ENCODE measurements around the gene KPNA5.
"Not testable (repeated sequence)": the region's sequence is repeated elsewhere in the genome, so short reads cannot be mapped to it uniquely, and the experiment has no call there.

The KPNA5 gene

DNA sequence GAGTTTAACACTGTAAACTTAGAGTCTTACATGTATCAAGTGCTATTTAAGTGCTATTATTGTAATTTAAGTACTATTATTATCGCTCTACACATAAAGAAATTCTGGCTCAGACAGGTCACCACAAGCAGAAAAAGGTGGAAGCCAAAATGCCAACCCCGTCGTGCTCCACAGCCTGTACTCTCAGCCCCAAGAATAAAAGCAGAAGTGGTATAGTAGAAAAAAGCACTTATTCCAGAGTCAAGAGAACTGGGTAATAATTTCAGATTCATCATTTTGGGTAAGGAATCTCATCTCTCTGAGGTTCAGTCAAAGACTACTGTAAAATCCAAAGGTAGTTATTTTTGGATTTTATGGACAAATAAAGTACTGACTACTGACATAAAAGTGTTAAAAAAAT is 13.4 kb upstream of the KPNA5 start:
- DNase-seq (ENCODE audit: insufficient read length): no peak
- FAIRE-seq: peak; percentile 62

DNA sequence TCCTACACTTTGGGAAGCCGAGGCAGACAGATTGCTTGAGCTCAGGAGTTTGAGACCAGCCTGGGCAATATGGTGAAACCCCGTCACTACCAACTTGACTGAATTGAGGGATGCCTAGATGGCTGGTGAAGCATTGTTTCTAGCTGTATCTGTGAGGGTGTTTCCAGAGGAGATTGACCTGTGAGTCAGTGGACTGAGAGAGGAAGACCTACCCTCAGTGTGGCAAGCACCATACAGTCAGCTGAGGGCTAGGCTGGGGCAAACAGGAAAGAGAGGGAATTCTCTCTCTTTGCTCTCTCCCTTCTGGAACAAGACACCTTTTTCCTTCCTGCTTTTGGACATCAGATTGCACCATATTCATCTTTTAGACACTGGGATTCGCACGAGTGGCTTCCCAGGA is 8.7 kb upstream of the KPNA5 start:
- DNase-seq (ENCODE audit: insufficient read length) (no peak), FAIRE-seq (no peak)
- no peak for TF ChIP-seq POLR2A (IDR thresholded peaks at IDR 0.05; ENCODE audit: low read depth, low read length)
- no peak for TF ChIP-seq POLR2AphosphoS5 (IDR thresholded peaks at IDR 0.05; ENCODE audit: low read depth, low read length)
- no peak for TF ChIP-seq TAF1 (IDR thresholded peaks at IDR 0.05; ENCODE audit: borderline replicate concordance, low read depth, low read length)

More for the DNA sequence above, 13.4 kb upstream of the KPNA5 start:
- TF ChIP-seq POLR2A (IDR thresholded peaks at IDR 0.05; ENCODE audit: low read depth, low read length) (no peak), TAF1 (IDR thresholded peaks at IDR 0.05; ENCODE audit: borderline replicate concordance, low read depth, low read length) (no peak), POLR2AphosphoS5 (IDR thresholded peaks at IDR 0.05; ENCODE audit: low read depth, low read length) (no peak)

GRCh38 chr6:116676021-116676420 is 5.0 kb upstream of the KPNA5 start:
- DNase-seq (ENCODE audit: insufficient read length) (no peak), FAIRE-seq (no peak)
- no peak for TF ChIP-seq TAF1 (IDR thresholded peaks at IDR 0.05; ENCODE audit: borderline replicate concordance, low read depth, low read length)
- TF ChIP-seq POLR2A (IDR thresholded peaks at IDR 0.05; ENCODE audit: low read depth, low read length): no peak
- TF ChIP-seq POLR2AphosphoS5 (IDR thresholded peaks at IDR 0.05; ENCODE audit: low read depth, low read length): no peak

GRCh38 chr6:116682334-116682712 is 1.3 kb downstream of the KPNA5 start:
- TF ChIP-seq TAF1 (IDR thresholded peaks at IDR 0.05; ENCODE audit: borderline replicate concordance, low read depth, low read length) (no peak), POLR2AphosphoS5 (IDR thresholded peaks at IDR 0.05; ENCODE audit: low read depth, low read length) (no peak)
- no peak for DNase-seq (ENCODE audit: insufficient read length)
- FAIRE-seq: no peak

GRCh38 chr6:116685437-116685993 is 4.5 kb downstream of the KPNA5 start:
- DNase-seq (ENCODE audit: insufficient read length) (no peak), FAIRE-seq (no peak)
- TF ChIP-seq POLR2AphosphoS5 (IDR thresholded peaks at IDR 0.05; ENCODE audit: low read depth, low read length) (no peak), POLR2A (IDR thresholded peaks at IDR 0.05; ENCODE audit: low read depth, low read length) (no peak), TAF1 (IDR thresholded peaks at IDR 0.05; ENCODE audit: borderline replicate concordance, low read depth, low read length) (no peak)

GRCh38 chr6:116686475-116687101 is 5.6 kb downstream of the KPNA5 start:
- FAIRE-seq; DNase-seq (ENCODE audit: insufficient read length): not testable (repeated sequence)

DNA sequence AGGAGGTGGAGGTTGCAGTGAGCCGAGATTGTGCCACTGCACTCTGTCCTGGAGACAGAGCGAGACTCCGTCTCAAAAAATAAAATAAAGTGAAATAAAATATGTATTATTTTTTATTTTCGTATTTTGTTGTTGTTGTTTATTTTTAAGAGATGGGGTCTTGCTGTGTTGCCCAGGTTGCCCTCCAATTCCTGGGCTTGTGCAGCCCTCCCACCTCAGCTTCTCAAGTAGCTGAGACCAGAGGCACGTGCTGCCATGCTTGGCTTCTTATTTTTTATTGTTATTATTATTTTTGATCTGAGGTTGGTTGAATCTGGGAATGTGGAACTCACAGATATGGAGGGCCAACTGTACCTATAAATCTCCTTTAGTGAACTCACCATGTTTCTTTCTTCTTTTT is 10.1 kb downstream of the KPNA5 start:
- no peak for FAIRE-seq

GRCh38 chr6:116692873-116693272 is 11.9 kb downstream of the KPNA5 start:
- not testable (repeated sequence) for FAIRE-seq

More for the DNA sequence above, 10.1 kb downstream of the KPNA5 start:
- DNase-seq (ENCODE audit: insufficient read length): no peak
- no peak for TF ChIP-seq POLR2AphosphoS5 (IDR thresholded peaks at IDR 0.05; ENCODE audit: low read depth, low read length)

GRCh38 chr6:116693275-116693674 is 12.3 kb downstream of the KPNA5 start:
- not testable (repeated sequence) for DNase-seq (ENCODE audit: insufficient read length)

More at GRCh38 chr6:116692873-116693272, 11.9 kb downstream of the KPNA5 start:
- DNase-seq (ENCODE audit: insufficient read length): not testable (repeated sequence)

DNA sequence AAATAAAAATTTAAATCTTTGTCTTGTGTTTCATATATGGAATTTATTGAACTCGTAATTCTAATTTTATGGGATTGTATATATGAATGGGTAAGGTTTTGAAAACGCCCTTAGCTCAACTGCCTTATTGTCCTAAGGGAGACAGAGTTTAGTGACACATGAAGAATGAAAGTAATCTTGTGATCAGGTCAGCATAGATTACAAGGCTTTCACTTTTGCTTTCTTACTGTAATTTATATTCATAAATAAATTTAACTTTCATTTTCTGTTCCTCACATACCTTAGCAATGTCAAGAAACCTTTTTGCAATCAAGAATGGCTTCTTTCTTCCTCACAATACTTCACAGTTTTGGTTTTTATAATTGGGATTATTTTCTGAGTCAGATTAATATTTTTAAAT is 14.4 kb downstream of the KPNA5 start:
- no peak for TF ChIP-seq TAF1 (IDR thresholded peaks at IDR 0.05; ENCODE audit: borderline replicate concordance, low read depth, low read length)
- TF ChIP-seq POLR2AphosphoS5 (IDR thresholded peaks at IDR 0.05; ENCODE audit: low read depth, low read length): no peak
- no peak for TF ChIP-seq POLR2A (IDR thresholded peaks at IDR 0.05; ENCODE audit: low read depth, low read length)
- FAIRE-seq (no peak), DNase-seq (ENCODE audit: insufficient read length) (no peak)

More at GRCh38 chr6:116693275-116693674, 12.3 kb downstream of the KPNA5 start:
- not testable (repeated sequence) for FAIRE-seq

DNA sequence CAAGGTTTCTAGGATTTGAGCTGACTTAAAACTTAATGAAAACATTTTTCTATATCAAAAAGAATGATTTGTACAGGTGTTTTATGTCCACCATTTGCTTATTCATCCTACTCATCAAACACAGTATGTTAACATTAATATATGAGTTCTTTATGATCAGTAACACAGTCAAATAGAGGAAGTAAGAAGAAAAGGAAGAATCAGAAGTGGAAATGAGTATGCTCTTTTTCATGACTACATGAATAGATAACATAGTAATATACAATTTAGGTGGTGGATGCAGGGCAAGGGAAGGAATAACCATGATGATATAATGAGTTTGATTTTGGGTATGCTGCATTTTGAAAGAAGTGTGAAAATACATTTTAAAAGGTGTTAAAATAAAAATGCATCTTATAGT is 16.5 kb downstream of the KPNA5 start:
- no peak for DNase-seq (ENCODE audit: insufficient read length)
- TF ChIP-seq POLR2AphosphoS5 (IDR thresholded peaks at IDR 0.05; ENCODE audit: low read depth, low read length) (no peak), POLR2A (IDR thresholded peaks at IDR 0.05; ENCODE audit: low read depth, low read length) (no peak), TAF1 (IDR thresholded peaks at IDR 0.05; ENCODE audit: borderline replicate concordance, low read depth, low read length) (no peak)
- FAIRE-seq: no peak

DNA sequence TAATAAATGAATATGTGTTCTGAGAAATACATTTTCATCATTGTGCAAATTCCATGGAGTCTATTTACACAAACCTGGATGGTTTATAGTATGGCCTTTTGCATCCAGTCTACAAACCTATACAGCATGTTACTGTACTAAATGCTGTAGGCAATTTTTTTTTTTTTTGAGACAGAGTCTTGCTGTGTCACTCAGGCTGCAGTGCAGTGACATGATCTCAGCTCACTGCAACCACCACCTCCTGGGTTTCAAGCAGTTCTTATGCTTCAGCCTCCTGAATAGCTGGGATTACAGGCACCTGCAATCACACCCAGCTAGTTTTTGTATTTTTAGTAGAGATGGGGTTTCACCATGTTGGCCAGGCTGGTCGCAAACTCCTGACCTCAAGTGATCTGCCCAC is 22.9 kb downstream of the KPNA5 start:
- DNase-seq (ENCODE audit: insufficient read length); FAIRE-seq: not testable (repeated sequence)

DNA sequence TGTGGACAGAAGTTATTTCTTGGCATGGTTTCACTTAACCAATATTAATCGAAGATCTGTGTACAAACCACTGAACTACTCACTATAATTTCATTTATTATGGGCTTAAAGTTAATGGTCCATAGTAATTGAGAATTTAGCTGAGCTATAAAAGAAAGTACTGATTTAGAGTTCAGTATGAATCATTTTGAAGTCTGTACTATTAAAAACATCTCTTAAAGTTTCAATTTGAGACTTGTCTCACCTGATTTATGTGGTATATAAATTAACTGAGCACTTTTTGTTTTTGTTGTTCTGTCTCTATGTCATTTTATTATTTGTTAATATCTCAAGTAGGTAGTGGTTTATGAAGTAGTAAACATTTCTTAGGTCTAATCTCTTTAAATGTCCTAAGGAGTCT is 24.9 kb downstream of the KPNA5 start:
- FAIRE-seq (no peak), DNase-seq (ENCODE audit: insufficient read length) (no peak)
- TF ChIP-seq POLR2AphosphoS5 (IDR thresholded peaks at IDR 0.05; ENCODE audit: low read depth, low read length) (no peak), TAF1 (IDR thresholded peaks at IDR 0.05; ENCODE audit: borderline replicate concordance, low read depth, low read length) (no peak), POLR2A (IDR thresholded peaks at IDR 0.05; ENCODE audit: low read depth, low read length) (no peak)
